ENCODE measurements around the gene PAK2.

The PAK2 gene

GRCh38 chr3:196697270-196697669 lies 42.4 kb upstream of the PAK2 start:
- no peak overlapping the region for H3K4me3 ChIP-seq (replicated peaks in 1 of 2; ENCODE audit: low read depth in 2 of 2, low read length in 2 of 2)
- peak in 1 of 2 donors; percentile 33 for DNase-seq (ENCODE audit: low read depth in 2 of 2)

GRCh38 chr3:196699749-196700148 lies 39.9 kb upstream of the PAK2 start:
- DNase-seq (ENCODE audit: low read depth in 2 of 2) = no peak
- H3K4me3 ChIP-seq (replicated peaks in 1 of 2; ENCODE audit: low read depth in 2 of 2, low read length in 2 of 2) = no peak overlapping the region
- no peak for TF ChIP-seq CTCF (IDR thresholded peaks at IDR 0.05; ENCODE audit: low read depth, low read length)

More at GRCh38 chr3:196697270-196697669, 42.4 kb upstream of the PAK2 start:
- TF ChIP-seq CTCF (IDR thresholded peaks at IDR 0.05; ENCODE audit: low read depth, low read length) = no peak

- DNase-seq (ENCODE audit: low read depth in 2 of 2) = no peak
- H3K4me3 ChIP-seq (replicated peaks in 1 of 2; ENCODE audit: low read depth in 2 of 2, low read length in 2 of 2) = no peak overlapping the region
- no peak for TF ChIP-seq CTCF (IDR thresholded peaks at IDR 0.05; ENCODE audit: low read depth, low read length)
These were observed 38.9 kb upstream of the PAK2 start for GRCh38 chr3:196700801-196701200.

GRCh38 chr3:196706327-196706726 lies 33.3 kb upstream of the PAK2 start:
- no peak for TF ChIP-seq CTCF (IDR thresholded peaks at IDR 0.05; ENCODE audit: low read depth, low read length)
- no peak overlapping the region for H3K4me3 ChIP-seq (replicated peaks in 1 of 2; ENCODE audit: low read depth in 2 of 2, low read length in 2 of 2)
- DNase-seq (ENCODE audit: low read depth in 2 of 2) = no peak

- TF ChIP-seq CTCF (IDR thresholded peaks at IDR 0.05; ENCODE audit: low read depth, low read length) = no peak
- DNase-seq (ENCODE audit: low read depth in 2 of 2) = no peak
- H3K4me3 ChIP-seq (replicated peaks in 1 of 2; ENCODE audit: low read depth in 2 of 2, low read length in 2 of 2) = no peak overlapping the region
These were observed 32.9 kb upstream of the PAK2 start for GRCh38 chr3:196706731-196707130.

- no peak for TF ChIP-seq CTCF (IDR thresholded peaks at IDR 0.05; ENCODE audit: low read depth, low read length)
- H3K4me3 ChIP-seq (replicated peaks in 1 of 2; ENCODE audit: low read depth in 2 of 2, low read length in 2 of 2) = no peak overlapping the region
- no peak for DNase-seq (ENCODE audit: low read depth in 2 of 2)
These were observed 32.1 kb upstream of the PAK2 start for GRCh38 chr3:196707566-196707965.

- TF ChIP-seq CTCF (IDR thresholded peaks at IDR 0.05; ENCODE audit: low read depth, low read length) = no peak
- DNase-seq (ENCODE audit: low read depth in 2 of 2) = peak; percentile 11 to 31
- no peak overlapping the region for H3K4me3 ChIP-seq (replicated peaks in 1 of 2; ENCODE audit: low read depth in 2 of 2, low read length in 2 of 2)
These were observed 31.2 kb upstream of the PAK2 start for GRCh38 chr3:196708467-196708866.
